ENCODE measurements around the gene NSD1. TPM values are rescaled to one million over a fixed set of nuclear protein-coding genes. Genes with fewer than 3 reads are reported as not detected.

Gene NSD1
- polyA plus RNA-seq, 1 donor (not counting 4 experiments of a cell fraction or from before 2014, with no cell fraction given): 13.6 TPM

GRCh38 chr5:177296581-177296980 lies 163.0 kb downstream of the NSD1 start:
- Histone ChIP-seq H3K27ac (ENCODE audit: control insufficient read depth, insufficient read depth, low read length) (no peak overlapping the region), H4K20me1 (ENCODE audit: control insufficient read depth, extremely low read depth, insufficient read depth, low read length) (peaks cover 4% of the 10 kb centered on the region), H3K9ac (ENCODE audit: control insufficient read depth, extremely low read depth, insufficient read depth, low read length) (no peak overlapping the region), H2AFZ (ENCODE audit: control insufficient read depth, low read length) (no peak overlapping the region), H3K4me2 (ENCODE audit: control insufficient read depth, extremely low read depth, insufficient read depth, low read depth, low read length) (no peak overlapping the region), H3K79me2 (ENCODE audit: control insufficient read depth, insufficient read depth, low read length) (no peaks in the 10 kb centered on the region), H3K9me1 (ENCODE audit: control insufficient read depth, extremely low read depth, insufficient read depth, low read length) (peaks cover 10% of the 10 kb centered on the region), H3K36me3 (ENCODE audit: control insufficient read depth in 2 of 2, extremely low read depth in 1 of 2, insufficient read depth in 2 of 2, low read length in 2 of 2) (peaks cover 29% of the 10 kb centered on the region in 2 experiments), H3K9me3 (ENCODE audit: control insufficient read depth, low read depth, low read length) (no peaks in the 10 kb centered on the region), H3K4me1 (ENCODE audit: control insufficient read depth, extremely low read depth, insufficient read depth, low read length) (peaks cover 18% of the 10 kb centered on the region), H3K4me3 (ENCODE audit: control insufficient read depth in 2 of 3, extremely low read depth in 1 of 3, insufficient read depth in 2 of 3, low read depth in 1 of 3, low read length in 3 of 3) (no peak overlapping the region), H3K27me3 (ENCODE audit: control insufficient read depth, extremely low read depth, insufficient read depth, low read length) (no peaks in the 10 kb centered on the region)
- no peak for TF ChIP-seq CTCF (optimal IDR thresholded peaks at IDR 0.05 in 1 of 3, IDR thresholded peaks at IDR 0.05 in 1 of 3, conservative IDR thresholded peaks at IDR 0.05 in 1 of 3; ENCODE audit: extremely low read depth in 1 of 3, insufficient read depth in 2 of 3, low read length in 3 of 3)
- no peak for TF ChIP-seq EZH2 (IDR thresholded peaks at IDR 0.05; ENCODE audit: low read length)
- dilution Hi-C loops (cut with MboI; ENCODE audit: extremely low pct_ligation_motif_present, low sequenced_read_pairs): no loop called here
- FAIRE-seq (no peak), DNase-seq (ENCODE audit: low read depth, low spot score) (no peak)

- no peak for FAIRE-seq
- Histone ChIP-seq H3K36me3 (ENCODE audit: control insufficient read depth in 2 of 2, extremely low read depth in 1 of 2, insufficient read depth in 2 of 2, low read length in 2 of 2) (peaks cover 26 to 27% of the 10 kb centered on the region in 2 experiments), H3K4me1 (ENCODE audit: control insufficient read depth, extremely low read depth, insufficient read depth, low read length) (peaks cover 31% of the 10 kb centered on the region)
Observed at GRCh38 chr5:177297922-177298321, 164.3 kb downstream of the NSD1 start.

More at GRCh38 chr5:177297922-177298321, 164.3 kb downstream of the NSD1 start:
- H3K27ac ChIP-seq (ENCODE audit: control insufficient read depth, insufficient read depth, low read length): no peak overlapping the region
- peaks cover 7% of the 10 kb centered on the region for H4K20me1 ChIP-seq (ENCODE audit: control insufficient read depth, extremely low read depth, insufficient read depth, low read length)
- H3K79me2 ChIP-seq (ENCODE audit: control insufficient read depth, insufficient read depth, low read length): no peaks in the 10 kb centered on the region
- no peak overlapping the region for H3K4me2 ChIP-seq (ENCODE audit: control insufficient read depth, extremely low read depth, insufficient read depth, low read depth, low read length)
- no peak overlapping the region for H3K9ac ChIP-seq (ENCODE audit: control insufficient read depth, extremely low read depth, insufficient read depth, low read length)
- dilution Hi-C loops (cut with MboI; ENCODE audit: extremely low pct_ligation_motif_present, low sequenced_read_pairs): no loop called here
- TF ChIP-seq CTCF (optimal IDR thresholded peaks at IDR 0.05 in 1 of 3, IDR thresholded peaks at IDR 0.05 in 1 of 3, conservative IDR thresholded peaks at IDR 0.05 in 1 of 3; ENCODE audit: extremely low read depth in 1 of 3, insufficient read depth in 2 of 3, low read length in 3 of 3) (no peak), EZH2 (IDR thresholded peaks at IDR 0.05; ENCODE audit: low read length) (no peak)
- no peaks in the 10 kb centered on the region for H3K27me3 ChIP-seq (ENCODE audit: control insufficient read depth, extremely low read depth, insufficient read depth, low read length)
- DNase-seq (ENCODE audit: low read depth, low spot score): no peak
- peaks cover 10% of the 10 kb centered on the region for H3K9me1 ChIP-seq (ENCODE audit: control insufficient read depth, extremely low read depth, insufficient read depth, low read length)
- H3K9me3 ChIP-seq (ENCODE audit: control insufficient read depth, low read depth, low read length): no peaks in the 10 kb centered on the region
- no peak overlapping the region for H2AFZ ChIP-seq (ENCODE audit: control insufficient read depth, low read length)
- no peak overlapping the region for H3K4me3 ChIP-seq (ENCODE audit: control insufficient read depth in 2 of 3, extremely low read depth in 1 of 3, insufficient read depth in 2 of 3, low read depth in 1 of 3, low read length in 3 of 3)

Measured in keratinocyte (primary cell).